ENCODE data around the gene SLC38A1. TPM values are rescaled to one million over a fixed set of nuclear protein-coding genes. Genes with fewer than 3 reads are reported as not detected.
A peak's percentile ranks its signal among the peaks of the same experiment; 100 is the strongest.
"Not testable (repeated sequence)": the region's sequence is repeated elsewhere in the genome, so short reads cannot be mapped to it uniquely, and the experiment has no call there.

The SLC38A1 gene
- 100 to 1,000 TPM; 105 to 110 TPM for total RNA-seq

DNA sequence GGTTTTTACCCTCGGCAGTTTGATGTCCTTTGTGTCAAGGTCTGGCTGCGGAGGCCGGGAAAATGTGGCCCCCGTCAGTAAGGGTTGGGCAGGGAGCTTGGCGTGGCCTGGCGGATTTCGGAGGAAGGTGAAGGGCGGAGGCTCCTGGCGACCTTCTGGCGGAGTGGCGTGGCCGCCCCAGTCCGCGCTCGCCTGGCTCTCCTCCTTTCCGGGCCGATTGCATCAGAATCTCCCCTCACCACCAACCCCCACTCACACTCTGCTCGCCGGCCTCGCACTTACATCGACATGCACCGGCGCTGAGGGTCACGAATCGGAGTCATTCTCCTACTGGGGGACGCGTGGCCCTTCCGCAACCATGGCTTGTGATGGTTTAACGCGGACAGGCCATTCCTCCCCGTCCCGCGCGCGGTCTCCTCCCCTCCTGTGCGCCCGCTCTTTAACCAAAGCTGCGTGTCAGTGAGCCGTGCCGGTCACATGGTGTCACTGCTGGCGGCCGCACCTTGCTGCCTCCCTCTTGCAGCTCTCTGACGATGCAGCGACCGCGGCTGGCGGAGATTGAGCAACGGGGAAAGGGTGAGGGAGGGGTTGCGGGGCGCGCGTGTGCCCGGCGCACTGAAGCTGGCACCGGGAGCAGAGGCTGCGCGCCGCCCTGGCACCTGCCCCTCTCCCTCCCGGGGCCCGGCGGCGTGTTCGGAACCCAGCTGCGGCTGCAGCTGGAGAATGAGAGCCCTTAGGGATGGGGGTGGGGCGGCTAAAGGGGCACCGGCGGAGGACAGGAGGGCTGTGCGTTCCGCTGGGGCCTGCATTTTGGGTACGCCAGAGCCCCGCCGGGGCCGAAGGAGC lies at the start of gene SLC38A1:
SLC38A1 (minus strand) TSS at position 461 of the 846 bp plus-strand sequence. CDS start 29,243 bp downstream, outside the sequence.
- intact Hi-C loops (cut with micrococcal nuclease), result loop anchor here (1.0 to 5.0 kb wide), 5 partner anchors 114 to 1123 kb away; no protein-coding TSS in a partner anchor
- CTCF ChIA-PET, result interaction anchor here (0.9 to 1.9 kb wide), 4 partner anchors 50 to 54 kb away, joined by 3 to 7 read pairs (median 4); no protein-coding TSS in a partner anchor
- Mint-ChIP-seq H3K36me3 (ENCODE audit: low read depth) (peaks cover 15% of the 10 kb centered on the region), H3K9me3 (no peaks in the 10 kb centered on the region), H3K4me3 (no peak within 1 kb of the TSS), H3K27me3 (ENCODE audit: low read depth) (no peaks in the 10 kb centered on the region), H3K27ac (no peak within 1 kb of the TSS), H3K4me1 (ENCODE audit: low read depth) (peaks cover 34% of the 10 kb centered on the region)
- peak; percentile 92 for DNase-seq

DNA sequence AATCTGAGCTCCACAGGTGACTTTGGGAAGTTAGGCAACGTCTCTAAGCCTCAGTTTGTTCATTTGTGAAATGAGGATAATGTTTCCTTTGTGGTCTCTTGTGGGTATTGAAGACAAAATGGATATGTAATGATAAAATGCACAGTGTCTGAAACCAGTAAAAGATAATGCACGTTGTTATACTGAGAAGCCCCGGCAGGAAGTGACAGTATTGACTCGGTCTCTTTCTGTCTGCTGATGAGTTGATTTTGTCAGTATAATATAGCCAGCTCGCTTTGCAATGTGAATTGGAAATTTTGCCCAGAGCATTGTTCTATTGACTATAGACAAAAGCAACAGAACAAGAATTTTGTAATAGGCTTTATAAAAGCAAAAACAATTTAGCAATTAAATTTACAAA lies 49.2 kb upstream of the SLC38A1 start:
- Mint-ChIP-seq H3K27me3 (ENCODE audit: low read depth) (no peaks in the 10 kb centered on the region), H3K4me1 (ENCODE audit: low read depth) (no peaks in the 10 kb centered on the region), H3K9me3 (no peaks in the 10 kb centered on the region), H3K36me3 (ENCODE audit: low read depth) (no peaks in the 10 kb centered on the region), H3K4me3 (no peak overlapping the region), H3K27ac (no peak overlapping the region)
- no peak for DNase-seq
- intact Hi-C loops (cut with micrococcal nuclease), result no loop called here
- CTCF ChIA-PET, result interaction anchor here (0.6 to 1.3 kb wide), 2 partner anchors 36 to 193 kb away, joined by 3 to 4 read pairs; no protein-coding TSS in a partner anchor

DNA sequence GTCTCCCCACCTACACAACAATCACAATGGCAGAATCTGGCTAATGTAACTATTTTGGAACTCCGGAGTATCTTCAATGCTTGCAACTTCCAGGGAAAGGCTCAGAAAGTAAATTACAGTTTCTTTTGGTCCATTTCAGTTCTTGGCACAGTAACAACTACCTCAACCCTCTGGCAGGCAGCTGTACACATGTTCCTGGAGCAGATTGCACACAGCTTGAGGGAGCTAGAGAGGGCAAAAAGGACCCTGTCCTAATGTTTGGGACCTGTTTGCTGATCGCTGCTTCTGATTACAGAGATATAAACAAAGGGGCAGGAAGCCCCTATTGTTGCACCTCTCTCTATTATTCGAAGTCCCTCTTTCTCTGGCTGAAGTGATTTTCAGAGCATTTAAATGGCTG lies 35.2 kb upstream of the SLC38A1 start:
- intact Hi-C loops (cut with micrococcal nuclease), result loop anchor here (5.0 kb wide), 1 partner anchor 232 kb away; no protein-coding TSS in a partner anchor
- peaks cover 13% of the 10 kb centered on the region for H3K9me3 Mint-ChIP-seq
- no peak for DNase-seq
- H3K4me1 Mint-ChIP-seq (ENCODE audit: low read depth), result peaks cover 8% of the 10 kb centered on the region
- CTCF ChIA-PET, result interaction anchor here (0.6 to 4.9 kb wide), 4 partner anchors 11 to 717 kb away, joined by 3 to 48 read pairs (median 6); no protein-coding TSS in a partner anchor
- peaks cover 2% of the 10 kb centered on the region for H3K36me3 Mint-ChIP-seq (ENCODE audit: low read depth)
- H3K4me3 Mint-ChIP-seq, result no peak overlapping the region
- H3K27me3 Mint-ChIP-seq (ENCODE audit: low read depth), result no peaks in the 10 kb centered on the region
- no peak overlapping the region for H3K27ac Mint-ChIP-seq

DNA sequence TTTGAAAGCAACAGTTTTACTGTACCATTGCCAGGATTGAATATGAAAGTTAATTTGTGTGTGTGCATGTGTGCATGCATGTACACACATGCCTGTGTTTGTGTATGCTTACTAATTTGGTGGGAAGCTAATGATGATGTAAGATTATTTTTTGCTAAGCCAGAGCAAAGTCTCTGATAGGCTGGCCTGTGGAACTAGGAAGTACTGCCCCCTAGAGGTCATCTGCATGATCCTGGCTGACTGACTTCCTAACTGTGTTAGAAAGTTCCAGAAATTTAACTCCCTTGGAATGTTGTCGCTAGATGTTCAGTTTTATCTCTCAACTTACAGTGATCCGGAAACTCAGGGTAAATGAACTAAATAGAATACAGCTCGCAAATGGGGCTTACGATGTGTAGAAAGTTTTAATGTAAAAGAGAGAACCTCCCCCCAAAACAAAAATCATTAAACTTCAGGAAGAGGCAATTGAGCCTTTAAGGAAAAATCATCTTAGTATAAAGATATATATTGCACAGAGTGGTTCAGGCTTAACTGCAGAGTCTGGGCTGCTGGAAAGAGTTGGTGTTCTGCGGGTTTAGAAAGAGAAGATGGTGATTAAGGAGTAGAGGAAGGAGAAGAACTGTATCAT lies 34.3 kb upstream of the SLC38A1 start:
- CTCF ChIA-PET, result interaction anchor here (0.5 to 4.9 kb wide), 21 partner anchors 10 to 946 kb away, joined by 3 to 48 read pairs (median 3); no protein-coding TSS in a partner anchor
- peaks cover 8% of the 10 kb centered on the region for H3K9me3 Mint-ChIP-seq
- no peak overlapping the region for H3K4me3 Mint-ChIP-seq
- peaks cover 8% of the 10 kb centered on the region for H3K4me1 Mint-ChIP-seq (ENCODE audit: low read depth)
- H3K36me3 Mint-ChIP-seq (ENCODE audit: low read depth), result peaks cover 2% of the 10 kb centered on the region
- H3K27ac Mint-ChIP-seq, result no peak overlapping the region
- DNase-seq, result peak; percentile 66
- no peaks in the 10 kb centered on the region for H3K27me3 Mint-ChIP-seq (ENCODE audit: low read depth)
- intact Hi-C loops (cut with micrococcal nuclease), result loop anchor here (1.0 to 5.0 kb wide), 4 partner anchors 150 to 313 kb away; partner anchors contain the start of gene SCAF11

DNA sequence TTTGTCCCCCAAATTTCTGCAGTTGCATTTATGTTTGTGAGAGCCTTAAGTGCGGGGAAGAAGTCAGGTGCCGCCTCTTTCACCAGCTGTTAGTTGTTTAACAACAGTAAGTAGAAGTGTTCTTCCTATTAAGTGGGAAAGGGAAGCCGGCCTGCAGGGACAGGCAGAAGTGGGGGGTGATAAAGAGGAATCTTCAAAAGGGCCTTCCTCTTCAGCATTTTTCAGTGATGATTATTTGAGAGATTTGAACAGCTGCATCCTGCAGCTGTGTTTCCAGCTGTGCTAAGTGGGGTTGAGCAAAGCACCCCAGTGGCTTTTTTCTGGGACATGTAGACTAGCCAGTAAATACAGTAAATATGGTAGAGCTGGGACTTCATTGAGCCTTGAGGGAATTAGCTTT lies 32.1 kb upstream of the SLC38A1 start:
- H3K9me3 Mint-ChIP-seq, result no peaks in the 10 kb centered on the region
- intact Hi-C loops (cut with micrococcal nuclease), result loop anchor here (5.0 kb wide), 1 partner anchor 229 kb away; no protein-coding TSS in a partner anchor
- no peak overlapping the region for H3K27ac Mint-ChIP-seq
- no peak overlapping the region for H3K4me3 Mint-ChIP-seq
- peaks cover 8% of the 10 kb centered on the region for H3K4me1 Mint-ChIP-seq (ENCODE audit: low read depth)
- H3K27me3 Mint-ChIP-seq (ENCODE audit: low read depth), result no peaks in the 10 kb centered on the region
- no peak for DNase-seq
- CTCF ChIA-PET, result interaction anchor here (0.6 to 4.9 kb wide), 7 partner anchors 135 to 256 kb away, joined by 3 to 48 read pairs (median 3); no protein-coding TSS in a partner anchor
- no peaks in the 10 kb centered on the region for H3K36me3 Mint-ChIP-seq (ENCODE audit: low read depth)

DNA sequence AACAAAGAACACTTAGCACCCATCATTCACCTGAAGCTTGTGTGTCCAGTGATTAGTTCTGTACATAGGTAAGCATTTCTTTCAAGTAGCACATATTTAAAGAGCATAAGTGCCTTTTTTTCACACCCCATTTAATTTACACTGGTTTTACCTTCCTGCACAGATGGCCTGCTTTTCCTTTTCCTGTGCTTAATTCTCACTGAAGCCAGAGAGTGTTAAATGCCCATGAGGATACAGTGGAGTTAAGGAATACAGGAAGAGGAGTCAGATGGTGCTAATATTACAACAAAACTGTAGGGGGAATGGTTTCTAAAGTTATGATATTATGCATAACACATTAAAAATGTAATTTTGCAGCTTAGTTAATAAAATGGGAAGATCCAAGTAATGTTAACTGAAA lies 31.0 kb upstream of the SLC38A1 start:
- DNase-seq, result no peak
- no peak overlapping the region for H3K4me3 Mint-ChIP-seq
- CTCF ChIA-PET, result interaction anchor here (0.8 to 3.8 kb wide), 7 partner anchors 8 to 266 kb away, joined by 3 to 20 read pairs (median 3); no protein-coding TSS in a partner anchor
- peaks cover 8% of the 10 kb centered on the region for H3K4me1 Mint-ChIP-seq (ENCODE audit: low read depth)
- H3K27ac Mint-ChIP-seq, result no peak overlapping the region
- no peaks in the 10 kb centered on the region for H3K9me3 Mint-ChIP-seq
- no peaks in the 10 kb centered on the region for H3K36me3 Mint-ChIP-seq (ENCODE audit: low read depth)
- intact Hi-C loops (cut with micrococcal nuclease), result loop anchor here (5.0 kb wide), 1 partner anchor 228 kb away; no protein-coding TSS in a partner anchor
- no peaks in the 10 kb centered on the region for H3K27me3 Mint-ChIP-seq (ENCODE audit: low read depth)

DNA sequence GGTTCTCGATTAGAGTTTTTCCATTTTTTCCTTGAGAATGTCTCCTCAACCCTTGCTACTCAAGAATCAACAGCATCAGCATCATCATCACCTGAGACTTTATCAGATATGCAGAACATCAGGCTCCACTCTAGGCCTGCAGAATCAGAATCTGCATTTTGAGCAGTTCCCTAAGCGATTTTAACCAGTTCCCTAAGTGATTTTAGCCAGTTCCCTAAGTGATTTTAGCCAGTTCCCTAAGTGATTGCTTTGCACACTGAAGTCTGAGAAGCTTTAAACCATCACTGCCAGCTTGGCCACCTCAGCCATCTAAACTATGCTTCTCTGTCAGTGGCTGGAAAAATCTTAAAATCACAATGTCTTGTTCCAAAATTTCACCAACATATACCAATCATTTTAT lies 29.4 kb upstream of the SLC38A1 start:
- no peak for DNase-seq
- CTCF ChIA-PET, result interaction anchor here (1.5 to 3.8 kb wide), 2 partner anchors 28 to 174 kb away, joined by 7 to 20 read pairs; no protein-coding TSS in a partner anchor

DNA sequence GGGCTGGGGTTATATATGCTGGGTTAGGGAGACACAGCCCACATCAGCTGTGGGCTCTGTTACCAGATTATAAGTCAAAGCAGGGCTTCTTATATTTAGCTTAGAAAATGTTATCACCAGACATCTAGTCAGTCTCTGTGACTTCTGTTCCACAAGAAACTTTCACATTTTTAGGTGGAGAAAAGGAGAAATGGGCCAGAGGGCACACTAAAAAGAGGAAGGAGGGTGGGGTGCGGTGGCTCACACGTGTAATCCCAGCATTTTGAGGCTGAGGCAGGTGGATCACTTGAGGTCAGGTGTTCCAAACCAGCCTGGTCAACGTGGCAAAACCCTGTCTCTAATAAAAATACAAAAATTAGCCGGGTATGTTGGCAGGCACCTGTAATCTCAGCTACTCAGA lies 28.0 kb upstream of the SLC38A1 start:
- DNase-seq, result no peak
- H3K4me1 Mint-ChIP-seq (ENCODE audit: low read depth), result peaks cover 5% of the 10 kb centered on the region
- peaks cover 7% of the 10 kb centered on the region for H3K9me3 Mint-ChIP-seq
- no peak overlapping the region for H3K27ac Mint-ChIP-seq
- intact Hi-C loops (cut with micrococcal nuclease), result no loop called here
- H3K27me3 Mint-ChIP-seq (ENCODE audit: low read depth), result no peaks in the 10 kb centered on the region
- H3K4me3 Mint-ChIP-seq, result no peak overlapping the region
- CTCF ChIA-PET, result interaction anchor here (3.8 kb wide), 1 partner anchor 172 kb away, joined by 20 read pairs; no protein-coding TSS in a partner anchor
- H3K36me3 Mint-ChIP-seq (ENCODE audit: low read depth), result peaks cover 1% of the 10 kb centered on the region

More for the DNA sequence above, 29.4 kb upstream of the SLC38A1 start:
- no peaks in the 10 kb centered on the region for H3K36me3 Mint-ChIP-seq (ENCODE audit: low read depth)
- H3K27ac Mint-ChIP-seq, result no peak overlapping the region
- H3K4me3 Mint-ChIP-seq, result no peak overlapping the region
- H3K4me1 Mint-ChIP-seq (ENCODE audit: low read depth), result peaks cover 8% of the 10 kb centered on the region
- no peaks in the 10 kb centered on the region for H3K27me3 Mint-ChIP-seq (ENCODE audit: low read depth)
- intact Hi-C loops (cut with micrococcal nuclease), result no loop called here
- no peaks in the 10 kb centered on the region for H3K9me3 Mint-ChIP-seq

DNA sequence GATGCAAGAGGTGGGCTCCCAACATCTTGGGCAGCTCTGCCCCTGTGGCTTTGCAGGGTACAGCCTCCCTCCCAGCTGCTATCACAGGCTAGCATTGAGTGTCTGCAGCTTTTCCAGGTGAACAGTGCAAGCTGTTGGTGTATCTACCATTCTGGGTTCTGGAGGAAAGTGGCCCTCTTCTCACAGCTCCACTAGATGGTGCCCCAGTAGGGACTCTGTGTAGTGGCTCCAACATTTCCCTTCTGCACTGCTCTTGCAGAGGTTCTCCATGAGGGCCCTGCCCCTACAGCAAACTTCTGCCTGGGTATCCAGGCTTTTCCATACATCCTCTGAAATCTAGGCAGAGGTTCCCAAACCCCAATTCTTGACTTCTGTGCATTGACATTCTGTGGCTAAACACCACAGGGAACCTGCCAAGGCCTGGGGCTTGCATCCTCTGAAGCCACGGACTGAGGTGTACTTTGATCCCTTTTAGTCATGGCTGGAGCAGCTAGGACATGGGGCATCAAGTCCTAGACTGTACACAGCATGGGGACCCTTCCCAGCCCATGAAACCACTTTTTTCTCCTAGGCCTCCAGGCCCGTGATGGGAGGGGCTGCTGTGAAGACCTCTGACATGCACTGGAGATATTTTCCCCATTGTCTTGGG lies 24.0 kb upstream of the SLC38A1 start:
- intact Hi-C loops (cut with micrococcal nuclease), result no loop called here
- no peak for DNase-seq
- CTCF ChIA-PET, result interaction anchor here (0.6 to 2.0 kb wide), 3 partner anchors 10 to 638 kb away, joined by 3 to 8 read pairs (median 3); no protein-coding TSS in a partner anchor
- Mint-ChIP-seq H3K27ac (no peak overlapping the region), H3K4me3 (no peak overlapping the region), H3K9me3 (peaks cover 22% of the 10 kb centered on the region), H3K36me3 (ENCODE audit: low read depth) (peaks cover 8% of the 10 kb centered on the region), H3K4me1 (ENCODE audit: low read depth) (no peaks in the 10 kb centered on the region), H3K27me3 (ENCODE audit: low read depth) (no peaks in the 10 kb centered on the region)

DNA sequence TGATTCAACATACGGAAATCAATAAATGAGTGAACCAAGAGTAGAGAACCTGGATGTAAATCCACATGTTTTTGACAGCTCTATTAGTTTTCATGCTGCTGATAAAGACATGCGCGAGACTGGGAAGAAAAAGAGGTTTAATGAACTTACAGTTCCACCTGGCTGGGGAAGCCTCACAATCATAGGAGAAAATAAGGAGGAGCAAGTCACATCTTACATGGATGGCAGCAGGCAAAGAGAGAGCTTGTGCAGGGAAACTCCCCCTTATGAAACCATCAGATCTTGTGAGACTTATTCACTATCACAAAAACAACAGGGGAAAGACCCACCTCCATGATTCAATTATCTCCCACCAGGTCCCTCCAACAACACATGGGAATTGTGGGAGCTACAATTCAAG lies 23.1 kb upstream of the SLC38A1 start:
- CTCF ChIA-PET, result interaction anchor here (1.5 to 2.0 kb wide), 2 partner anchors 11 to 166 kb away, joined by 3 to 8 read pairs; no protein-coding TSS in a partner anchor
- H3K27ac Mint-ChIP-seq; H3K4me3 Mint-ChIP-seq; intact Hi-C loops (cut with micrococcal nuclease); H3K27me3 Mint-ChIP-seq (ENCODE audit: low read depth); DNase-seq; H3K4me1 Mint-ChIP-seq (ENCODE audit: low read depth): not testable (repeated sequence)
- H3K9me3 Mint-ChIP-seq, result peaks cover 30% of the 10 kb centered on the region
- peaks cover 13% of the 10 kb centered on the region for H3K36me3 Mint-ChIP-seq (ENCODE audit: low read depth)

DNA sequence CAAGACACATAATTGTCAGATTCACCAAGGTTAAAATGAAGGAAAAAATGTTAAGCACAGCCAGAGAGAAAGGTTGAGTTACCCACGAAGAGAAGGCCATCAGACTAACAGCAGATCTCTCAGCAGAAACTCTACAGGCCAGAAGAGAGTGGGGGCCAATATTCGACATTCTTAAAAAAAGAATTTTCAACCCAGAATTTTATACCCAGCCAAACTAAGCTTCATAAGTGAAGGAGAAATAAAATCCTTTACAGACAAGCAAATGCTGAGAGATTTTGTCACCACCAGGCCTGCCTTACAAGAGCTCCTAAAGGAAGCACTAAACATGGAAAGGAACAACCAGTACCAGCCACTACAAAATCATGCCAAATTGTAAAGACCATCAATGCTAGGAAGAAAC lies 16.3 kb upstream of the SLC38A1 start:
- H3K27me3 Mint-ChIP-seq (ENCODE audit: low read depth); H3K27ac Mint-ChIP-seq; intact Hi-C loops (cut with micrococcal nuclease); H3K4me3 Mint-ChIP-seq; H3K4me1 Mint-ChIP-seq (ENCODE audit: low read depth); DNase-seq; CTCF ChIA-PET: not testable (repeated sequence)
- Mint-ChIP-seq H3K36me3 (ENCODE audit: low read depth) (peaks cover 32% of the 10 kb centered on the region), H3K9me3 (peaks cover 51% of the 10 kb centered on the region)
